NCI-H526 (cell line): ENCODE data around the gene TSHR.
"Not testable (repeated sequence)": the region's sequence is repeated elsewhere in the genome, so short reads cannot be mapped to it uniquely, and the experiment has no call there.

ENCODE experiments used
- DNase-seq, 2 experiments: peaks; one replicate each; lab custom pipeline; 2025; lab: John Stamatoyannopoulos, UW

Gene TSHR

GRCh38 chr14:81068176-81068782 lies 112.9 kb downstream of the TSHR start:
- DNase-seq: no peak

- DNase-seq: no peak
These were observed 115.1 kb downstream of the TSHR start for GRCh38 chr14:81070511-81070910.

GRCh38 chr14:81085596-81085995 lies 130.2 kb downstream of the TSHR start:
- no peak for DNase-seq

GRCh38 chr14:81087230-81087629 lies 131.8 kb downstream of the TSHR start:
- DNase-seq: no peak

- no peak for DNase-seq
These were observed 135.7 kb downstream of the TSHR start for GRCh38 chr14:81091139-81091538.

- no peak for DNase-seq
These were observed 136.2 kb downstream of the TSHR start for GRCh38 chr14:81091660-81092059.

GRCh38 chr14:81093651-81094050 lies 138.2 kb downstream of the TSHR start:
- no peak for DNase-seq

GRCh38 chr14:81095539-81095938 lies 140.1 kb downstream of the TSHR start:
- no peak for DNase-seq

- no peak for DNase-seq
These were observed 141.2 kb downstream of the TSHR start for GRCh38 chr14:81096656-81097055.

GRCh38 chr14:81102217-81102616 lies 146.8 kb downstream of the TSHR start:
- DNase-seq: no peak

- no peak for DNase-seq
These were observed 148.0 kb downstream of the TSHR start for GRCh38 chr14:81103443-81103842.

- DNase-seq: no peak
These were observed 150.0 kb downstream of the TSHR start for GRCh38 chr14:81105378-81105777.

- no peak for DNase-seq
These were observed 150.5 kb downstream of the TSHR start for GRCh38 chr14:81105961-81106360.

GRCh38 chr14:81110186-81110585 lies 154.8 kb downstream of the TSHR start:
- DNase-seq: no peak

- no peak for DNase-seq
These were observed 157.8 kb downstream of the TSHR start for GRCh38 chr14:81113176-81113575.

GRCh38 chr14:81113945-81114820 lies 158.8 kb downstream of the TSHR start:
- not testable (repeated sequence) for DNase-seq

- DNase-seq: no peak
These were observed 165.1 kb downstream of the TSHR start for GRCh38 chr14:81120501-81120900.

GRCh38 chr14:81122326-81122725 lies 166.9 kb downstream of the TSHR start:
- DNase-seq: peak; percentile 2 to 24

GRCh38 chr14:81123811-81124210 lies 168.4 kb downstream of the TSHR start:
- DNase-seq: no peak

GRCh38 chr14:81125536-81125935 lies 170.1 kb downstream of the TSHR start:
- peak in 1 of 2 experiments; percentile 34 for DNase-seq

- no peak for DNase-seq
These were observed 172.4 kb downstream of the TSHR start for GRCh38 chr14:81127785-81128184.

GRCh38 chr14:81129242-81129641 lies 173.8 kb downstream of the TSHR start:
- DNase-seq: no peak

- DNase-seq: no peak
These were observed 177.0 kb downstream of the TSHR start for GRCh38 chr14:81132468-81132867.

GRCh38 chr14:81133400-81133799 lies 178.0 kb downstream of the TSHR start:
- DNase-seq: no peak
